GM12892 (cell line): ENCODE results near the gene DKK3.

Source experiments
- POLR2A ChIP-seq: IDR thresholded peaks from 2 replicates; pipeline ENCODE4 v1.6.1; 2011; ENCODE audit warnings: low read depth, low read length, control low read depth
- TAF1 ChIP-seq: IDR thresholded peaks from 2 replicates; pipeline ENCODE4 v1.6.1; 2011; ENCODE audit warnings: low read depth, mild to moderate bottlenecking, control low read depth, low read length, borderline replicate concordance

DNA sequence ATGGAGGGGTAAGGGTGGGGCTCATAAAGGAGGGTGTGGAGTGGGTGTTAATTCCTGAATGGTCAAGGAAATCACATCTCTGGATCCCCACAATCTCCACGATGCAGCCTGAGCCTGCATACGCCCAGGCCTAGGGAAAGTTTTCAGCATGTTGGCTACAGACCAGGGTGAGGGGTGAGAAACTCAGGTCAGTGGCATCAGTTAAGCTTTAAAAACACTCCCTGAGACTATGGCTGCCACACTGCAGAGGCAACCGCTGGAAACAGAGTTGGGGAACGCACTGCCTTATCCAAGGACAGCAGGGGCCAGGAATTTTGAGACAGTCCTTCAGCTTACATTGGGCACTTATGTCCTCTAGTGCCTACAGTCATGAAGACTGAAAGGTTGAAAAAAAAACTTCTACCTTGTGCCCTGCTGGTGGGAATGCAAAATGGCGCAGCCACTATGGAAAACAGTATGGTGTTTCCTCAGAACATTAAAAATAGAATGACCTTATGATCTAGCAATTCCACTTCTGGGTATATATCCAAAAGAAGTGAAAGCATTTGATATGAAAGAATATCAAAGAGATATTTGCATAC lies 19.7 kb downstream of the DKK3 start:
- TF ChIP-seq POLR2A (no peak), TAF1 (no peak)
